Vagina (tissue), 2 donors: ENCODE data around the gene GLIPR2. TPM values are rescaled to one million over a fixed set of nuclear protein-coding genes. Genes with fewer than 3 reads are reported as not detected.

Experiments used
- DNase-seq, 2 donors: peaks; one replicate each; pipeline ENCODE4 v3.0.0-alpha.2; 2017; ENCODE audit errors: extremely low spot score in 2 of 2
- H3K27ac ChIP-seq: fragments of 200-600 bp; sonication (generic); one replicate; pipeline ENCODE4 v1.5.1; 2019
- H3K27me3 ChIP-seq: fragments of 200-600 bp; sonication (generic); one replicate; pipeline ENCODE4 v1.5.1; 2019
- H3K36me3 ChIP-seq, 2 donors: fragments of 200-600 bp; sonication (generic); one replicate each; pipeline ENCODE4 v1.5.1; 2017 to 2019
- H3K4me1 ChIP-seq: fragments of 200-600 bp; sonication (generic); one replicate; pipeline ENCODE4 v1.5.1; 2019
- H3K4me3 ChIP-seq, 2 donors: fragments of 200-600 bp; sonication (generic); 1 replicate in 1 of 2; 2 replicates in 1 of 2; pipeline ENCODE4 v1.5.1; 2016 to 2019
- H3K9me3 ChIP-seq: fragments of 200-600 bp; sonication (generic); one replicate; pipeline ENCODE4 v1.5.1; 2019
- CTCF ChIP-seq, 3 experiments: fragments of 450-650 bp in 2 of 3; fragments of 200-600 bp in 1 of 3; sonication (generic) in 1 of 3; IDR thresholded peaks; one replicate each; pipeline ENCODE4 v1.5.1; 2017 to 2019; ENCODE audit warnings: antibody characterized with exemption in 3 of 3, mild to moderate bottlenecking in 2 of 3, moderate library complexity in 2 of 3
- POLR2A ChIP-seq, 2 donors: fragments of 450-650 bp; IDR thresholded peaks; one replicate each; pipeline ENCODE4 v1.6.1; 2017; ENCODE audit warnings: antibody characterized with exemption in 2 of 2, mild to moderate bottlenecking in 2 of 2, moderate library complexity in 2 of 2
- POLR2AphosphoS5 ChIP-seq, 2 donors: sonication (generic); formaldehyde crosslinking; IDR thresholded peaks; one replicate each; pipeline ENCODE4 v1.9.0; 2017; ENCODE audit warnings: antibody characterized with exemption in 2 of 2, mild to moderate bottlenecking in 2 of 2, low read depth in 1 of 2; ENCODE audit not compliant: insufficient read depth in 1 of 2
- intact Hi-C: fragments of 100-400 bp; cut with DNase I; formaldehyde crosslinking; loops from one replicate; pipeline ENCODE4 v1.15.1; 2023
- total RNA-seq: library from RNA; depleted of rRNA; stranded (reverse); fragments of >200 nt; gene quantifications from one replicate; pipeline ENCODE4 v1.2.3, GENCODE V29; 2016

The GLIPR2 gene
- total RNA-seq, 1 donor from 2014 or later = 34.9 TPM

GRCh38 chr9:36119476-36119875 is 17.1 kb upstream of the GLIPR2 start:
- peaks cover 0 to 23% of the 10 kb centered on the region in 2 donors for H3K36me3 ChIP-seq
- no peak overlapping the region for H3K4me3 ChIP-seq
- H3K4me1 ChIP-seq = no peaks in the 10 kb centered on the region
- TF ChIP-seq CTCF (IDR thresholded peaks at IDR 0.05) (no peak), POLR2AphosphoS5 (IDR thresholded peaks at IDR 0.05; ENCODE audit: insufficient read depth in 1 of 2, low read depth in 1 of 2) (no peak), POLR2A (IDR thresholded peaks at IDR 0.05) (no peak)
- H3K27me3 ChIP-seq = no peaks in the 10 kb centered on the region
- no peaks in the 10 kb centered on the region for H3K9me3 ChIP-seq
- intact Hi-C loops = loop anchor here (10.0 kb wide), 1 partner anchor 105 kb away; no protein-coding TSS in a partner anchor
- DNase-seq = no peak
- no peak overlapping the region for H3K27ac ChIP-seq

GRCh38 chr9:36120705-36121104 is 15.8 kb upstream of the GLIPR2 start:
- peaks cover 0 to 23% of the 10 kb centered on the region in 2 donors for H3K36me3 ChIP-seq

GRCh38 chr9:36121971-36122370 is 14.6 kb upstream of the GLIPR2 start:
- no peak overlapping the region for H3K27ac ChIP-seq
- no peaks in the 10 kb centered on the region for H3K9me3 ChIP-seq
- peaks cover 0 to 23% of the 10 kb centered on the region in 2 donors for H3K36me3 ChIP-seq
- intact Hi-C loops = no loop called here
- no peaks in the 10 kb centered on the region for H3K4me1 ChIP-seq
- no peak for TF ChIP-seq POLR2AphosphoS5 (IDR thresholded peaks at IDR 0.05; ENCODE audit: insufficient read depth in 1 of 2, low read depth in 1 of 2)
- no peak for TF ChIP-seq CTCF (IDR thresholded peaks at IDR 0.05)
- no peak for TF ChIP-seq POLR2A (IDR thresholded peaks at IDR 0.05)
- no peaks in the 10 kb centered on the region for H3K27me3 ChIP-seq
- no peak for DNase-seq
- H3K4me3 ChIP-seq = no peak overlapping the region

More at GRCh38 chr9:36120705-36121104, 15.8 kb upstream of the GLIPR2 start:
- intact Hi-C loops = no loop called here
- H3K27ac ChIP-seq = no peak overlapping the region
- TF ChIP-seq POLR2AphosphoS5 (IDR thresholded peaks at IDR 0.05; ENCODE audit: insufficient read depth in 1 of 2, low read depth in 1 of 2) (no peak), CTCF (IDR thresholded peaks at IDR 0.05) (no peak), POLR2A (IDR thresholded peaks at IDR 0.05) (no peak)
- H3K9me3 ChIP-seq = no peaks in the 10 kb centered on the region
- no peak overlapping the region for H3K4me3 ChIP-seq
- DNase-seq = no peak
- H3K27me3 ChIP-seq = no peaks in the 10 kb centered on the region
- H3K4me1 ChIP-seq = no peaks in the 10 kb centered on the region

GRCh38 chr9:36123515-36123914 is 13.0 kb upstream of the GLIPR2 start:
- no peak for DNase-seq
- TF ChIP-seq CTCF (IDR thresholded peaks at IDR 0.05) = no peak
- TF ChIP-seq POLR2AphosphoS5 (IDR thresholded peaks at IDR 0.05; ENCODE audit: insufficient read depth in 1 of 2, low read depth in 1 of 2) = no peak
- TF ChIP-seq POLR2A (IDR thresholded peaks at IDR 0.05) = no peak
- intact Hi-C loops = no loop called here
- Histone ChIP-seq H3K4me3 (no peak overlapping the region), H3K27me3 (no peaks in the 10 kb centered on the region), H3K27ac (no peak overlapping the region), H3K4me1 (no peaks in the 10 kb centered on the region), H3K36me3 (peaks cover 0 to 7% of the 10 kb centered on the region in 2 donors), H3K9me3 (no peaks in the 10 kb centered on the region)

- no peak for DNase-seq
- H3K9me3 ChIP-seq = no peaks in the 10 kb centered on the region
- intact Hi-C loops = loop anchor here (5.0 kb wide), 2 partner anchors 47 to 212 kb away; no protein-coding TSS in a partner anchor
- no peaks in the 10 kb centered on the region for H3K27me3 ChIP-seq
- H3K36me3 ChIP-seq = peaks cover 0 to 4% of the 10 kb centered on the region in 2 donors
- no peak overlapping the region for H3K4me3 ChIP-seq
- no peak for TF ChIP-seq CTCF (IDR thresholded peaks at IDR 0.05)
- TF ChIP-seq POLR2AphosphoS5 (IDR thresholded peaks at IDR 0.05; ENCODE audit: insufficient read depth in 1 of 2, low read depth in 1 of 2) = no peak
- TF ChIP-seq POLR2A (IDR thresholded peaks at IDR 0.05) = no peak
- H3K4me1 ChIP-seq = no peaks in the 10 kb centered on the region
- H3K27ac ChIP-seq = no peak overlapping the region
Observed at GRCh38 chr9:36125062-36125855, 11.3 kb upstream of the GLIPR2 start.
